OCI-LY3 (cell line): ENCODE measurements around the gene THBS1.

Experiments used
- H2AFZ ChIP-seq: fragments of 200-600, 300-600 bp; shearing (Covaris generic); 2 replicates; pipeline ENCODE4 v1.6.0; 2014; ENCODE audit warnings: antibody characterized with exemption, low read depth, low read length
- H3K27ac ChIP-seq: fragments of 200-600, 300-600 bp; sonication (generic); 2 replicates; pipeline ENCODE4 v1.5.1; 2014; ENCODE audit warnings: mild to moderate bottlenecking, low read length, moderate library complexity, mixed read lengths
- H3K27me3 ChIP-seq: fragments of 200-600, 300-600 bp; sonication (generic); 2 replicates; pipeline ENCODE4 v1.6.1; 2014; ENCODE audit warnings: low read depth, low read length, mixed read lengths
- H3K36me3 ChIP-seq: fragments of 200-600, 300-600 bp; sonication (generic); replicated peaks from 2 replicates; pipeline ENCODE3; 2014; ENCODE audit warnings: low read depth, low read length, mixed read lengths
- H3K4me1 ChIP-seq: fragments of 300-600, 200-600 bp; sonication (generic); 2 replicates; pipeline ENCODE4 v1.6.1; 2014; ENCODE audit warnings: low read length, mixed read lengths
- H3K4me2 ChIP-seq: fragments of 200-600, 300-600 bp; sonication (generic); 2 replicates; pipeline ENCODE4 v1.6.1; 2014; ENCODE audit warnings: low read length, mixed read lengths
- H3K4me3 ChIP-seq: fragments of 300-600, 200-600 bp; sonication (generic); 2 replicates; pipeline ENCODE4 v1.5.1; 2014; ENCODE audit warnings: antibody characterized with exemption, mild to moderate bottlenecking, low read length, moderate library complexity
- H3K79me2 ChIP-seq: fragments of 300-600, 200-600 bp; shearing (Covaris generic); 2 replicates; pipeline ENCODE4 v1.6.1; 2014; ENCODE audit warnings: mild to moderate bottlenecking, low read length, mixed read lengths
- H3K9ac ChIP-seq: fragments of 300-600, 200-600 bp; shearing (Covaris generic); 2 replicates; pipeline ENCODE4 v1.6.0; 2014; ENCODE audit warnings: mild to moderate bottlenecking, low read length, moderate library complexity
- H3K9me3 ChIP-seq: fragments of 200-600, 300-600 bp; shearing (Covaris generic); 2 replicates; pipeline ENCODE4 v1.6.1; 2014; ENCODE audit warnings: low read length, mixed read lengths; ENCODE audit not compliant: insufficient read depth
- H4K20me1 ChIP-seq: fragments of 200-600, 300-600 bp; sonication (generic); 2 replicates; pipeline ENCODE4 v1.6.1; 2016; ENCODE audit warnings: low read length, mixed read lengths; ENCODE audit not compliant: insufficient read depth
- CTCF ChIP-seq: fragments of 200-600, 300-600 bp; sonication (generic); IDR thresholded peaks from 2 replicates; pipeline ENCODE4 v1.5.1; 2014; ENCODE audit warnings: antibody characterized with exemption, low read length, low read depth
- EZH2phosphoT487 ChIP-seq: fragments of 200-600 bp; shearing (Covaris generic); IDR thresholded peaks from 2 replicates; pipeline ENCODE4 v1.6.1; 2018; ENCODE audit warnings: antibody characterized with exemption, mixed run types, low read depth

The THBS1 gene

GRCh38 chr15:39573287-39573686 is 7.6 kb upstream of the THBS1 start:
- Histone ChIP-seq H3K27me3 (no peaks in the 10 kb centered on the region), H3K27ac (no peak overlapping the region), H3K4me3 (no peak overlapping the region), H3K9ac (no peak overlapping the region), H3K79me2 (no peaks in the 10 kb centered on the region), H4K20me1 (no peaks in the 10 kb centered on the region), H3K36me3 (no peaks in the 10 kb centered on the region), H2AFZ (no peak overlapping the region), H3K4me1 (no peaks in the 10 kb centered on the region), H3K4me2 (no peak overlapping the region), H3K9me3 (no peaks in the 10 kb centered on the region)
- TF ChIP-seq EZH2phosphoT487 (no peak), CTCF (no peak)

- Histone ChIP-seq H3K27ac (no peak overlapping the region), H3K4me1 (peaks cover 4% of the 10 kb centered on the region)
Measured at GRCh38 chr15:39573844-39574243, 7.0 kb upstream of the THBS1 start.

GRCh38 chr15:39574427-39574826 is 6.5 kb upstream of the THBS1 start:
- Histone ChIP-seq H3K27ac (no peak overlapping the region), H2AFZ (no peak overlapping the region), H3K4me2 (no peak overlapping the region)

More at GRCh38 chr15:39573844-39574243, 7.0 kb upstream of the THBS1 start:
- no peak overlapping the region for H3K4me3 ChIP-seq
- H3K36me3 ChIP-seq = no peaks in the 10 kb centered on the region
- H2AFZ ChIP-seq = no peak overlapping the region
- H3K9me3 ChIP-seq = no peaks in the 10 kb centered on the region
- no peak overlapping the region for H3K9ac ChIP-seq
- TF ChIP-seq EZH2phosphoT487 = no peak
- TF ChIP-seq CTCF = no peak
- H3K4me2 ChIP-seq = no peak overlapping the region
- no peaks in the 10 kb centered on the region for H3K27me3 ChIP-seq
- no peaks in the 10 kb centered on the region for H3K79me2 ChIP-seq
- no peaks in the 10 kb centered on the region for H4K20me1 ChIP-seq

GRCh38 chr15:39575180-39575579 is 5.7 kb upstream of the THBS1 start:
- TF ChIP-seq EZH2phosphoT487 = no peak
- no peak for TF ChIP-seq CTCF
- Histone ChIP-seq H2AFZ (no peak overlapping the region), H3K9me3 (no peaks in the 10 kb centered on the region), H3K79me2 (no peaks in the 10 kb centered on the region), H3K9ac (no peak overlapping the region), H3K4me1 (peaks cover 16% of the 10 kb centered on the region), H3K4me2 (no peak overlapping the region), H3K4me3 (no peak overlapping the region), H3K27me3 (no peaks in the 10 kb centered on the region), H3K36me3 (no peaks in the 10 kb centered on the region), H4K20me1 (no peaks in the 10 kb centered on the region), H3K27ac (no peak overlapping the region)

More at GRCh38 chr15:39574427-39574826, 6.5 kb upstream of the THBS1 start:
- H3K79me2 ChIP-seq = no peaks in the 10 kb centered on the region
- no peak overlapping the region for H3K4me3 ChIP-seq
- H4K20me1 ChIP-seq = no peaks in the 10 kb centered on the region
- TF ChIP-seq CTCF (no peak), EZH2phosphoT487 (no peak)
- no peak overlapping the region for H3K9ac ChIP-seq
- no peaks in the 10 kb centered on the region for H3K27me3 ChIP-seq
- no peaks in the 10 kb centered on the region for H3K36me3 ChIP-seq
- no peaks in the 10 kb centered on the region for H3K9me3 ChIP-seq
- H3K4me1 ChIP-seq = peaks cover 10% of the 10 kb centered on the region
